ENCODE results near the gene SURF4.

DNA sequence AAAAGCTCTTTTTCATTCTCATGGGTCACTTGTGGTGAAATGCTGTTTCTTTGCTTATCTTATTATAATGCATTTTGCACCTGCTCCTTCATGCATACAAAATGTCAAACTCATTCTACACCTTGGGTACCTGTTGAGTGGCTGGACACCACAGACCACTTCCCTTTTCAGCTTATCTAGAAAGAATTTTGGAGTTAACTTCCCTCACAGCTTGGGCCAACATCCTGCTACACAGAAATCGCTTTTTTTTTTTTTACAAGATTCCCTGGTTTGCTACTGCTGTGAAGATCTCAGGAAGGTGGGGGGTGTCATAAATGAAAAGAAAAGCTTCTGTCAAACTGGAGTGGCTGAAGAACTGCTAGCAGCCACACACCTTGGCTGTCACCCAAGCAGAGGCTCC is 39.3 kb upstream of the SURF4 start:
- TF ChIP-seq CTCF (IDR thresholded peaks at IDR 0.05; ENCODE audit: extremely low read depth in 1 of 2, insufficient read depth in 1 of 2, low read depth in 1 of 2, low read length in 2 of 2) (no peak), MYC (IDR thresholded peaks at IDR 0.05; ENCODE audit: low read depth, low read length) (no peak), POLR2A (IDR thresholded peaks at IDR 0.05; ENCODE audit: low read depth, low read length) (no peak), EZH2 (IDR thresholded peaks at IDR 0.05; ENCODE audit: borderline replicate concordance, low read depth, low read length, severe bottlenecking) (no peak)

Data from endothelial cell of umbilical vein (primary cell).